Measurements from ENCODE around the gene FBXW12. TPM values are rescaled to one million over a fixed set of nuclear protein-coding genes. Genes with fewer than 3 reads are reported as not detected.

FBXW12 gene
- total RNA-seq, 4 donors from 2014 or later = not detected

- TF ChIP-seq POLR2A (IDR thresholded peaks at IDR 0.05) = no peak
- TF ChIP-seq CTCF (IDR thresholded peaks at IDR 0.05 in 4 of 5, conservative IDR thresholded peaks at IDR 0.05 in 1 of 5) = no peak
- Histone ChIP-seq H3K4me3 (no peak overlapping the region), H3K27ac (no peak overlapping the region), H3K9me3 (no peaks in the 10 kb centered on the region), H3K27me3 (no peaks in the 10 kb centered on the region), H3K4me1 (no peaks in the 10 kb centered on the region), H3K36me3 (no peaks in the 10 kb centered on the region)
- intact Hi-C loops (cut with DNase I; ENCODE audit: low total_unique reads) = no loop called here
- in situ Hi-C loops (cut with MboI; ENCODE audit: low sequenced_read_pairs in 4 of 4) = no loop called here
- DNase-seq (no peak), ATAC-seq (no peak)
Measured at GRCh38 chr3:48415251-48415953, 43.4 kb downstream of the FBXW12 start.

- H3K36me3 ChIP-seq = no peaks in the 10 kb centered on the region
- intact Hi-C loops (cut with DNase I; ENCODE audit: low total_unique reads) = no loop called here
- no peaks in the 10 kb centered on the region for H3K27me3 ChIP-seq
- ATAC-seq = no peak
- no peaks in the 10 kb centered on the region for H3K9me3 ChIP-seq
- no peak for TF ChIP-seq CTCF (IDR thresholded peaks at IDR 0.05 in 4 of 5, conservative IDR thresholded peaks at IDR 0.05 in 1 of 5)
- TF ChIP-seq POLR2A (IDR thresholded peaks at IDR 0.05) = no peak
- DNase-seq = no peak
- H3K4me1 ChIP-seq = no peaks in the 10 kb centered on the region
- in situ Hi-C loops (cut with MboI; ENCODE audit: low sequenced_read_pairs in 4 of 4) = no loop called here
- no peak overlapping the region for H3K4me3 ChIP-seq
- no peak overlapping the region for H3K27ac ChIP-seq
Measured at GRCh38 chr3:48416091-48416505, 44.1 kb downstream of the FBXW12 start.

GRCh38 chr3:48416546-48416945 lies 44.5 kb downstream of the FBXW12 start:
- no peak for ATAC-seq
- intact Hi-C loops (cut with DNase I; ENCODE audit: low total_unique reads) (no loop called here), in situ Hi-C loops (cut with MboI; ENCODE audit: low sequenced_read_pairs in 4 of 4) (no loop called here)
- H3K9me3 ChIP-seq = no peaks in the 10 kb centered on the region
- H3K27ac ChIP-seq = no peak overlapping the region
- no peak overlapping the region for H3K4me3 ChIP-seq
- H3K27me3 ChIP-seq = no peaks in the 10 kb centered on the region
- no peaks in the 10 kb centered on the region for H3K4me1 ChIP-seq
- no peaks in the 10 kb centered on the region for H3K36me3 ChIP-seq
- no peak for TF ChIP-seq CTCF (IDR thresholded peaks at IDR 0.05 in 4 of 5, conservative IDR thresholded peaks at IDR 0.05 in 1 of 5)
- DNase-seq = no peak

GRCh38 chr3:48417529-48418108 lies 45.6 kb downstream of the FBXW12 start:
- intact Hi-C loops (cut with DNase I; ENCODE audit: low total_unique reads) = no loop called here
- no peak for ATAC-seq
- no peaks in the 10 kb centered on the region for H3K36me3 ChIP-seq

More at GRCh38 chr3:48417529-48418108, 45.6 kb downstream of the FBXW12 start:
- Histone ChIP-seq H3K4me3 (no peak overlapping the region), H3K9me3 (no peaks in the 10 kb centered on the region), H3K4me1 (no peaks in the 10 kb centered on the region), H3K27ac (no peak overlapping the region), H3K27me3 (no peaks in the 10 kb centered on the region)
- no peak for DNase-seq
- in situ Hi-C loops (cut with MboI; ENCODE audit: low sequenced_read_pairs in 4 of 4) = no loop called here
- TF ChIP-seq CTCF (IDR thresholded peaks at IDR 0.05 in 4 of 5, conservative IDR thresholded peaks at IDR 0.05 in 1 of 5) (no peak), POLR2A (IDR thresholded peaks at IDR 0.05) (no peak)
